IPS-18a (cell line): Measurements from ENCODE around the gene ZNF771.
A peak's percentile ranks its signal among the peaks of the same experiment; 100 is the strongest.
"Not testable (repeated sequence)": the region's sequence is repeated elsewhere in the genome, so short reads cannot be mapped to it uniquely, and the experiment has no call there.

ENCODE experiments used
- H3K27ac ChIP-seq: one replicate; pipeline ENCODE4 v1.5.1; 2013; ENCODE audit warnings: low read length
- H3K27me3 ChIP-seq: one replicate; pipeline ENCODE4 v1.6.1; 2013; ENCODE audit warnings: mild to moderate bottlenecking, low read length; ENCODE audit not compliant: control insufficient read depth, insufficient read depth
- H3K36me3 ChIP-seq: one replicate; pipeline ENCODE4 v1.6.1; 2013; ENCODE audit warnings: low read depth, low read length; ENCODE audit not compliant: control insufficient read depth
- H3K4me1 ChIP-seq: one replicate; pipeline ENCODE4 v1.6.1; 2013; ENCODE audit warnings: low read depth, low read length; ENCODE audit not compliant: control insufficient read depth
- H3K4me3 ChIP-seq: one replicate; pipeline ENCODE4 v1.5.1; 2013; ENCODE audit warnings: low read length
- H3K9ac ChIP-seq: one replicate; pipeline ENCODE4 v1.6.1; 2013; ENCODE audit warnings: mild to moderate bottlenecking, low read length, moderate library complexity
- H3K9me3 ChIP-seq: one replicate; pipeline ENCODE4 v1.6.1; 2013; ENCODE audit warnings: low read depth, low read length; ENCODE audit not compliant: control insufficient read depth

ZNF771 gene

DNA sequence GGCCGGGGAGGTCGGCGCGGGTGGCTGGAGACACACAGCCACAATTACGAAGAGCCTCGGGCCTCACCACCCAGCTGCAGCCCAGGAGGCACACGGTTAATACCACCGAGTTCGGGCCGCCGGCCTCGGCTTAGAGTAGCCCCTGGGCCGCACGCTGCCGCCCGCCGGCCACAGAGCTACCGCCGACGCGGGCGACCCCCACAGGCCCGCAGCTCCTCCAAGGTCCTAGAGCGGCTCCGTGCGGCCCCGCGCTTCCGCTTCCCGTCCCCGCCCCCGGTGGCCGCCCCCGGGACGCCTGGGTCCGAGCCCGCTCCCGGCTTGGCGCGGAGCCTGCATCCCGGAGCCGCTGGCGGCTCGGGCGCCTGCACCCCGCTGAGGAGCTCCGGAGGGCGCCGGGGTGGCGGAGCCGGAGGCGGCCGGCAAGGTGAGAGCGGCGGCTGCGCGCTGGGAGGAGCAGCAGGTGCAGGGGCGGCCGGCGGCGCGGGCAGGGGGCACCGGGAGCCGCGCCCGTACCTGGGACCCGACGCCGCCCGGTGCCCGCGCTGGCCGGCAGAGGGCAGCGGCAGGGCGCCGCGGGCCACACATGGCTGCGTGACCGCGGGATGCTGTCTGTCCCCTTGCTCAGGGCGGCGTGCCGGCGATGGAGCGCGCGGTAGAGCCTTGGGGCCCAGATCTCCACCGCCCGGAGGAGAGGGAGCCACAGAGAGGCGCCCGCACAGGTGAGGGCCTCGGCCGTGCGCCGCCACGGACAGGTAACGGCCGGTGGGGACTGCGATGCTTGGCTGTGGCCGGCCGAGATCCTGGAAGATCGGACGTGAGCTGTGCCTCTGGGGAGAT lies 12.0 kb upstream of the ZNF771 start, which contains the start of gene ZNF48:
Gene ZNF48 (plus strand): TSS at position 266 of the 837 bp plus-strand sequence. CDS start 375 bp downstream, at position 641.
- no peaks in the 10 kb centered on the region for H3K9me3 ChIP-seq
- H3K36me3 ChIP-seq = peaks cover 21% of the 10 kb centered on the region
- peaks cover 12% of the 10 kb centered on the region for H3K4me1 ChIP-seq
- peak within 1 kb of the TSS; percentile 99 for H3K27ac ChIP-seq
- peak within 1 kb of the TSS; percentile 90 for H3K4me3 ChIP-seq
- H3K27me3 ChIP-seq = no peaks in the 10 kb centered on the region
- peak within 1 kb of the TSS; percentile 99 for H3K9ac ChIP-seq

GRCh38 chr16:30395992-30396585 lies 11.3 kb upstream of the ZNF771 start:
- peak overlapping the region; percentile 99 for H3K9ac ChIP-seq
- no peaks in the 10 kb centered on the region for H3K9me3 ChIP-seq
- peaks cover 12% of the 10 kb centered on the region for H3K4me1 ChIP-seq
- H3K36me3 ChIP-seq = peaks cover 21% of the 10 kb centered on the region
- no peaks in the 10 kb centered on the region for H3K27me3 ChIP-seq
- peak overlapping the region; percentile 46 for H3K27ac ChIP-seq
- H3K4me3 ChIP-seq = peak overlapping the region; percentile 90

- peak overlapping the region; percentile 90 for H3K4me3 ChIP-seq
- H3K9me3 ChIP-seq, H3K27me3 ChIP-seq, H3K27ac ChIP-seq: not testable (repeated sequence)
- H3K36me3 ChIP-seq = peaks cover 21% of the 10 kb centered on the region
- H3K4me1 ChIP-seq = peaks cover 12% of the 10 kb centered on the region
- H3K9ac ChIP-seq = peak overlapping the region; percentile 99
These were observed 10.8 kb upstream of the ZNF771 start for GRCh38 chr16:30396627-30397026.

DNA sequence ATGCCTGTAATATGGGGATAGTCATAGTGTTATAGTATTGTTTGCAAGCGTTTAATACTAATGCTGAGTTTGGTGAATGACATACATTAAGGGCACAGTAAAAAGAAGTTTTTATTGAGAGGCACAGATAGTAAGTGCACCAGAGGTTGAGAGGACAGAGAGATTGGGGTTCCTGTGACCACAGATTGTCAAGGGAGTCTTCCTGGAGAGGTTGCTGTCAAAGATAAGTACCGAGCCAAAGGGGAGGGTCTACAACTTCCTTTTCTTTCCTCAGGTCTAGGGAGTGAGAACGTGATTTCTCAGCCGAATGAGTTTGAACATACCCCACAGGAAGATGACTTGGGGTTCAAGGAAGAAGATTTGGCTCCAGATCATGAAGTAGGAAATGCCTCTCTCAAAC lies 10.3 kb upstream of the ZNF771 start:
- H3K27ac ChIP-seq = no peak overlapping the region

GRCh38 chr16:30397776-30398660 lies 9.4 kb upstream of the ZNF771 start:
- H3K36me3 ChIP-seq = peaks cover 21% of the 10 kb centered on the region
- peaks cover 12% of the 10 kb centered on the region for H3K4me1 ChIP-seq
- H3K9me3 ChIP-seq = no peaks in the 10 kb centered on the region
- no peak overlapping the region for H3K27ac ChIP-seq
- H3K4me3 ChIP-seq = no peak overlapping the region
- no peak overlapping the region for H3K9ac ChIP-seq
- no peaks in the 10 kb centered on the region for H3K27me3 ChIP-seq

More for the DNA sequence above, 10.3 kb upstream of the ZNF771 start:
- Histone ChIP-seq H3K4me1 (peaks cover 12% of the 10 kb centered on the region), H3K4me3 (peak overlapping the region; percentile 90), H3K9me3 (no peaks in the 10 kb centered on the region), H3K36me3 (peaks cover 21% of the 10 kb centered on the region), H3K9ac (peak overlapping the region; percentile 5), H3K27me3 (no peaks in the 10 kb centered on the region)

GRCh38 chr16:30398661-30399434 lies 8.6 kb upstream of the ZNF771 start:
- Histone ChIP-seq H3K27me3 (no peaks in the 10 kb centered on the region), H3K9ac (no peak overlapping the region), H3K4me3 (no peak overlapping the region), H3K27ac (no peak overlapping the region), H3K36me3 (peaks cover 21% of the 10 kb centered on the region), H3K9me3 (no peaks in the 10 kb centered on the region), H3K4me1 (peaks cover 12% of the 10 kb centered on the region)

DNA sequence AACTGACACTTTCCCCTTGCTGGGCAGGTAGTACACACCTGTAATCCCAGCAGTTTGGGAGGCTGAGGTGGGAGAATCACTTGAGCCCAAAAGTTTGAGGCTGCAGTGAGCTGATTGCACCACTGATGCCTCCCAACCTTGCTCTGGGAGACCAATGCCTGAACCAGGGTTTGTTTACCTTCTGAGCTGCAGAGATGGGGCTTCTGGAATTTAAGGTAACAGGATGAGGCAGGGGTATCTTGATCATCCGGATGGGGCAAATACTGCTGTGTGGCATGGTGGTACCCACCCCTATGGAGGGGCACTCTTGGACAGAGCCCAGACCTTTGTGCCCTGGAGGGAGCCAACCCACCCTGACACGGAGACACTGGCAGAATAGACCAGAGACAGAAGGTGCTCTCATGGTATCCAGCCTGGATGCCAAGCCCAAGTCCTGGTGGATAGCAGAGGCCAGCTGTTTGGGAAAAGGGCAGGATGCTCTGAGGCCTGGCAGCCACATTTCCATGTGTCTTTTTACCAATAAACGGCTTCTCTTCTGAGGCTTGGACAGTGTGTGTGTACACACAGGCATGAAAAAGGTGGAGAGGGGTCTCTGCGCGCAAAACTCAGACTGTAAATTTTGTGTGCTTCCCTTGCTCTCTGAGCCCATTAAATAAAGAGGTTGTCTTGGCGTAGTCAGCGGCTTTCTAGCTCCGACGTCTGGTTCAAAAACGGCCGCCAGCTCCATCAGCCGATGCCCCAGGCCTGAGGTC lies 7.8 kb upstream of the ZNF771 start:
- peaks cover 21% of the 10 kb centered on the region for H3K36me3 ChIP-seq

DNA sequence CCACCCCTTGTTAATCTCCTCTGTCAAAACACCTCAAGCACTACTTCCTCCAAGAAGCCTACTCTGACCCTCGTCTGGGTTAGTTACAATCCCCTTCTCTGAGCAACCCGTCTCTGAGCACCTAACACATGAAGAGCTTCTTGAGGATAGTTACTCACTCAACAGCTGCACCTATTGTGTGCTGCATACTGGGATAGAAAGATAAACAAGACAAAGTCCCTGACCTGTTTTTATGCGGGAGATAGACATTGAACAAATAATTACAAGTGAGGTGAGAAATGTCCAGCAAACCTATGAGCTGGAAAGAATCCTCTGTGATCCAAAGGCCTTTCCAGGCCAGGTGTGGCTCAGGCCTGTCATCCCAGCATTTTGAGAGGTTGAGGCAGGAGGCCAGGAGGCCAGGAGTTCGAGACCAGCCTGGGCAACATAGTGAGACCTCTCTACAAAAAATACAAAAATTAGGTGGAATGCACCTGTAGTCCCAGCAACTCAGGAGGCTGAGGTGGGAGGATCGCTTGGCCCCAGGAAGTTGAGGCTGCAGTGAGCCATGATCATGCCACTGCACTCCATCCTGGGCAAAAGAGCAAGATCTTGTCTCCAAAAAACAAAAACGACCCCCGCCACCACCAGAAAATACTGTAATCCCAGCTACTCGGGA lies 5.5 kb upstream of the ZNF771 start:
- Histone ChIP-seq H3K9ac (no peak overlapping the region), H3K27me3 (no peaks in the 10 kb centered on the region), H3K9me3 (no peaks in the 10 kb centered on the region), H3K4me1 (peaks cover 6% of the 10 kb centered on the region), H3K27ac (no peak overlapping the region), H3K4me3 (no peak overlapping the region), H3K36me3 (peaks cover 20% of the 10 kb centered on the region)

More for the DNA sequence above, 7.8 kb upstream of the ZNF771 start:
- Histone ChIP-seq H3K4me3 (peak overlapping the region; percentile 65), H3K27ac (peak overlapping the region; percentile 72), H3K27me3 (no peaks in the 10 kb centered on the region), H3K4me1 (peaks cover 6% of the 10 kb centered on the region), H3K9ac (peak overlapping the region; percentile 85), H3K9me3 (no peaks in the 10 kb centered on the region)

DNA sequence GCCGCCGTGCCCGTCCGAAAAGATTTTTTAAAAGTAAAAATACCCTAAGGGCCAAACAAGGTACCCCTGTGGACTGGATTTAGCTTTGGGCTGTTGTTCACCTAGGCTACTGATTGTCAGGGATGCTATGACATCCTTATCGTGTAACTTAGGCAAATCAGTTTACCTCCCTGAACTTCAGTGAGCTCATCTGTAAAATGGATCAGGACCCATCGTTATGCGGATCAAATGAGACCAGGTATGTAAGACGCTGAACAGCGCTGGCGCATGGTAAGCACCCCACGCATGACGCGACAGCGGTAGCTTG lies 658 bp upstream of the ZNF771 start:
- Histone ChIP-seq H3K9me3 (no peaks in the 10 kb centered on the region), H3K36me3 (peaks cover 5% of the 10 kb centered on the region), H3K4me1 (peaks cover 3% of the 10 kb centered on the region), H3K9ac (peak overlapping the region; percentile 63), H3K27me3 (no peaks in the 10 kb centered on the region), H3K4me3 (peak overlapping the region; percentile 56), H3K27ac (peak overlapping the region; percentile 3)
